Measurements from ENCODE around the gene ENKUR.

Gene ENKUR

GRCh38 chr10:24998044-24998443 is 17.9 kb downstream of the ENKUR start:
- DNase-seq = no peak
- TF ChIP-seq GATA1 (IDR thresholded peaks at IDR 0.05; ENCODE audit: low read depth, low read length) (no peak), POLR2A (IDR thresholded peaks at IDR 0.05; ENCODE audit: low read length) (no peak)

GRCh38 chr10:24995072-24995471 is 20.9 kb downstream of the ENKUR start:
- TF ChIP-seq POLR2A (IDR thresholded peaks at IDR 0.05; ENCODE audit: low read length) = no peak
- TF ChIP-seq GATA1 (IDR thresholded peaks at IDR 0.05; ENCODE audit: low read depth, low read length) = no peak
- DNase-seq = no peak

- TF ChIP-seq GATA1 (IDR thresholded peaks at IDR 0.05; ENCODE audit: low read depth, low read length) (no peak), POLR2A (IDR thresholded peaks at IDR 0.05; ENCODE audit: low read length) (no peak)
- DNase-seq = no peak
Measured at GRCh38 chr10:24993237-24993958, 22.6 kb downstream of the ENKUR start.

GRCh38 chr10:24992512-24993133 is 23.3 kb downstream of the ENKUR start:
- no peak for TF ChIP-seq GATA1 (IDR thresholded peaks at IDR 0.05; ENCODE audit: low read depth, low read length)
- DNase-seq = peak in 1 of 2 experiments; percentile 28

- TF ChIP-seq GATA1 (IDR thresholded peaks at IDR 0.05; ENCODE audit: low read depth, low read length) (no peak), POLR2A (IDR thresholded peaks at IDR 0.05; ENCODE audit: low read length) (no peak)
- DNase-seq = no peak
Measured at GRCh38 chr10:24991298-24991697, 24.7 kb downstream of the ENKUR start.

GRCh38 chr10:24989867-24990266 is 26.1 kb downstream of the ENKUR start:
- DNase-seq = no peak
- TF ChIP-seq GATA1 (IDR thresholded peaks at IDR 0.05; ENCODE audit: low read depth, low read length) (no peak), POLR2A (IDR thresholded peaks at IDR 0.05; ENCODE audit: low read length) (no peak)

- peak; percentile 38 to 52 for DNase-seq
- TF ChIP-seq POLR2A (IDR thresholded peaks at IDR 0.05; ENCODE audit: low read length) (no peak), GATA1 (IDR thresholded peaks at IDR 0.05; ENCODE audit: low read depth, low read length) (no peak)
Measured at GRCh38 chr10:24988831-24989640, 26.9 kb downstream of the ENKUR start.

- DNase-seq = no peak
- TF ChIP-seq GATA1 (IDR thresholded peaks at IDR 0.05; ENCODE audit: low read depth, low read length) (no peak), POLR2A (IDR thresholded peaks at IDR 0.05; ENCODE audit: low read length) (no peak)
Measured at GRCh38 chr10:24984906-24985305, 31.1 kb downstream of the ENKUR start.

- TF ChIP-seq POLR2A (IDR thresholded peaks at IDR 0.05; ENCODE audit: low read length) = no peak
- TF ChIP-seq GATA1 (IDR thresholded peaks at IDR 0.05; ENCODE audit: low read depth, low read length) = no peak
- DNase-seq = no peak
Measured at GRCh38 chr10:24983946-24984345, 32.0 kb downstream of the ENKUR start.

- no peak for DNase-seq
- TF ChIP-seq GATA1 (IDR thresholded peaks at IDR 0.05; ENCODE audit: low read depth, low read length) = no peak
- no peak for TF ChIP-seq POLR2A (IDR thresholded peaks at IDR 0.05; ENCODE audit: low read length)
Measured at GRCh38 chr10:24983130-24983529, 32.8 kb downstream of the ENKUR start.

- TF ChIP-seq GATA1 (IDR thresholded peaks at IDR 0.05; ENCODE audit: low read depth, low read length) = no peak
- no peak for TF ChIP-seq POLR2A (IDR thresholded peaks at IDR 0.05; ENCODE audit: low read length)
- no peak for DNase-seq
Measured at GRCh38 chr10:24982319-24983112, 33.4 kb downstream of the ENKUR start.

- TF ChIP-seq GATA1 (IDR thresholded peaks at IDR 0.05; ENCODE audit: low read depth, low read length) (no peak), POLR2A (IDR thresholded peaks at IDR 0.05; ENCODE audit: low read length) (no peak)
- no peak for DNase-seq
Measured at GRCh38 chr10:24981161-24981710, 34.7 kb downstream of the ENKUR start.

GRCh38 chr10:24979685-24980084 is 36.3 kb downstream of the ENKUR start:
- no peak for DNase-seq
- TF ChIP-seq POLR2A (IDR thresholded peaks at IDR 0.05; ENCODE audit: low read length) (no peak), GATA1 (IDR thresholded peaks at IDR 0.05; ENCODE audit: low read depth, low read length) (no peak)
